Activated naive CD8-positive, alpha-beta T cell (primary cell): ENCODE measurements around the gene PREB.
"Not testable (repeated sequence)": the region's sequence is repeated elsewhere in the genome, so short reads cannot be mapped to it uniquely, and the experiment has no call there.

ENCODE experiments used
- H3K27ac Mint-ChIP-seq: one replicate; pipeline ENCODE4 v1.8.0; 2021; ENCODE audit warnings: mixed read lengths
- H3K27me3 Mint-ChIP-seq: one replicate; pipeline ENCODE4 v1.8.0; 2021; ENCODE audit warnings: mixed read lengths
- H3K36me3 Mint-ChIP-seq: one replicate; pipeline ENCODE4 v1.8.0; 2021; ENCODE audit warnings: mixed read lengths
- H3K4me1 Mint-ChIP-seq: one replicate; pipeline ENCODE4 v1.8.0; 2021; ENCODE audit warnings: low read depth, mixed read lengths
- H3K4me3 Mint-ChIP-seq: one replicate; pipeline ENCODE4 v1.8.0; 2021; ENCODE audit warnings: mild to moderate bottlenecking, mixed read lengths
- H3K9me3 Mint-ChIP-seq: one replicate; pipeline ENCODE4 v1.8.0; 2021; ENCODE audit warnings: low read depth, mixed read lengths

PREB gene

DNA sequence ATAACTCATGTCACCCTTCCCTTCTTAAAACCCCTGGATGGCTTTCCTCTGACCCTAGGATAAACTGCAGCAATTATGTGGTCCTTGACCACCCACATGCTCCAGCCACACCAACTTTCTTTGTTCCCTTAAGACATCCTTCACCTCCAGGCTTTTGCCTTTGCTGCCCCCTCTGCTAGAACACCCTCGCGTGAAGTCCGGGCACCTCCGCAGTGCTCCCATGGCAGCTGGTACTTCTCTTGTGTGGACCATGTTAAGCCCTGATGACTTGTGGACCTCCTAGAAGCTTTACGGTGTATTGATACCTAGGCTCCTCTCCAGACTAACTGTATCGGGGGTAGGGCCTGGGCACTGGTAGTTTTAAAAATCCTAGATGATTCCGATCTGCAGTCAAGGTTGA is 11.6 kb downstream of the PREB start:
- Mint-ChIP-seq H3K27ac (peak overlapping the region; percentile 54), H3K4me1 (peaks cover 18% of the 10 kb centered on the region), H3K4me3 (peak overlapping the region; percentile 86), H3K36me3 (peaks cover 4% of the 10 kb centered on the region), H3K9me3 (no peaks in the 10 kb centered on the region), H3K27me3 (peaks cover 10% of the 10 kb centered on the region)

DNA sequence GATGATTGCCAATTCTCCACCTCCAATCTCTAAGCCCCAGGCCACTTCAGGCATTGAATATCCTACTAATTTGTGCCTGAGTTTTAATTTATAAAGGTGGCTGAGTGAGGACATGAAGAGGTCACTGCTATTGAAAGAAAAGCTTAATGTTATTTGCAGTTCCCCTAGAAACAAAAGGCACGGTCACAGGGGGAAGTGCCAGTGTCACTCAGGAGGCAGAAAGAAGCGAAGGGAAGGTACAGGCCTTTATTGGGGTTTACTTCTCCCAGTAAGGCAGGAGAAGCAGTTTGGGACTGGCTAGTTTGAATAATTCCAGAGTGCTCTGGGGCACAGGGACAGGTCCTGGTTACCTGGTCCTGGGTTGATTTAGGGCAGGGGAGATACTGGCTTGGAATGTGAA is 12.5 kb downstream of the PREB start:
- peak overlapping the region; percentile 27 for H3K4me3 Mint-ChIP-seq
- peaks cover 13% of the 10 kb centered on the region for H3K27me3 Mint-ChIP-seq
- H3K4me1 Mint-ChIP-seq, result peaks cover 18% of the 10 kb centered on the region
- peaks cover 4% of the 10 kb centered on the region for H3K36me3 Mint-ChIP-seq
- H3K9me3 Mint-ChIP-seq, result no peaks in the 10 kb centered on the region
- H3K27ac Mint-ChIP-seq, result no peak overlapping the region

- Mint-ChIP-seq H3K4me1 (peaks cover 18% of the 10 kb centered on the region), H3K27me3 (peaks cover 13% of the 10 kb centered on the region), H3K4me3 (peak overlapping the region; percentile 88), H3K27ac (peak overlapping the region; percentile 88)
- H3K36me3 Mint-ChIP-seq, H3K9me3 Mint-ChIP-seq: not testable (repeated sequence)
Observed at GRCh38 chr2:27119330-27119670, 15.1 kb downstream of the PREB start.

DNA sequence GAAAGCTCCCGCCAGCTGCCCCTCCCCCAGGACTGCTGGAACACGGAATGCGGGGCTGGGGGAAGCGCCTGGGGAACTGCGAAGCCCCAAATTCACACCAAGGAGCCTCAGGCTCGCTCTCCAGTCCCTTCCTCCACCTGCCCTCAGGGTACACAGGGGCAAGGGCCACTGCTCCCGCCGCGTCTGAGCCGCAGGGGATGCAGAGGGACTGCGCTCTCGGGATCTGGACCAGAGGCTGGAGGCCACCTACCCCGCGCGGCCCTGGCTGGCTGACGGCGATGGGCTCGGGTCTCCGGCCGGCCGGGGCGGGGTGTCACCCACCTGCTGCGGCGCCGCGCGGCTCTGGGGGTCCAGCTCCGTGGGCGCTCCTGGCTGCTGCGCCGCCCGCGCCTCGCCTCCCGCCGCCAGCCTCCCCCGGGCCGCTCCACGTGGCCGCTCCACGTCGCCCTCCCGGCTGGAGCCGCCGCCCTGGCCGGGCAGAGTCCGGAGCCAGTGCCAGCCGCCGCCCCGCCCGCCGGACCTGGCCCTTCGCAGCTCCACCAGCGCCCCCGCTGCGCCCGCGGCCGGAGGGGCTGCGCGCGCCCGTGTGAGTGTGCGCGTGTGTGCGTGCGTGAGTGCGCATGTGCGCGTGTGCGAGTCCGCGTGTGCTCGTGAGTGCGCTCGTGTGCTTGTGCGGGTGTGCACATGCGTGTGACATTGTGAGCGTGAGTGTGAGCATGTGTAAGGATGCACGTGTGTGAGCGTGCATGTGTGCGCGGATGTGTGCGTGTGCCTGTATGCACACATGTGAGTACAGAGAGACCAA is 15.7 kb downstream of the PREB start, which contains the start of gene CGREF1:
Gene CGREF1, minus strand, starts transcription at position 604 of the 805 bp plus-strand sequence. CDS start 14,762 bp downstream, outside the sequence.
- peak within 1 kb of the TSS; percentile 88 for H3K27ac Mint-ChIP-seq
- peaks cover 14% of the 10 kb centered on the region for H3K4me1 Mint-ChIP-seq
- H3K27me3 Mint-ChIP-seq, result peaks cover 13% of the 10 kb centered on the region
- H3K36me3 Mint-ChIP-seq, result peaks cover 4% of the 10 kb centered on the region
- H3K4me3 Mint-ChIP-seq, result peak within 1 kb of the TSS; percentile 88
- no peaks in the 10 kb centered on the region for H3K9me3 Mint-ChIP-seq

- H3K36me3 Mint-ChIP-seq, result peaks cover 4% of the 10 kb centered on the region
- peaks cover 13% of the 10 kb centered on the region for H3K27me3 Mint-ChIP-seq
- H3K9me3 Mint-ChIP-seq, result no peaks in the 10 kb centered on the region
- peaks cover 11% of the 10 kb centered on the region for H3K4me1 Mint-ChIP-seq
- H3K4me3 Mint-ChIP-seq, result peak overlapping the region; percentile 70
- H3K27ac Mint-ChIP-seq, result no peak overlapping the region
Observed at GRCh38 chr2:27117995-27118524, 16.4 kb downstream of the PREB start.

- Mint-ChIP-seq H3K4me3 (no peak overlapping the region), H3K27ac (no peak overlapping the region), H3K36me3 (peaks cover 6% of the 10 kb centered on the region), H3K9me3 (no peaks in the 10 kb centered on the region), H3K27me3 (peaks cover 13% of the 10 kb centered on the region), H3K4me1 (peaks cover 7% of the 10 kb centered on the region)
Observed at GRCh38 chr2:27115519-27115918, 18.9 kb downstream of the PREB start.

DNA sequence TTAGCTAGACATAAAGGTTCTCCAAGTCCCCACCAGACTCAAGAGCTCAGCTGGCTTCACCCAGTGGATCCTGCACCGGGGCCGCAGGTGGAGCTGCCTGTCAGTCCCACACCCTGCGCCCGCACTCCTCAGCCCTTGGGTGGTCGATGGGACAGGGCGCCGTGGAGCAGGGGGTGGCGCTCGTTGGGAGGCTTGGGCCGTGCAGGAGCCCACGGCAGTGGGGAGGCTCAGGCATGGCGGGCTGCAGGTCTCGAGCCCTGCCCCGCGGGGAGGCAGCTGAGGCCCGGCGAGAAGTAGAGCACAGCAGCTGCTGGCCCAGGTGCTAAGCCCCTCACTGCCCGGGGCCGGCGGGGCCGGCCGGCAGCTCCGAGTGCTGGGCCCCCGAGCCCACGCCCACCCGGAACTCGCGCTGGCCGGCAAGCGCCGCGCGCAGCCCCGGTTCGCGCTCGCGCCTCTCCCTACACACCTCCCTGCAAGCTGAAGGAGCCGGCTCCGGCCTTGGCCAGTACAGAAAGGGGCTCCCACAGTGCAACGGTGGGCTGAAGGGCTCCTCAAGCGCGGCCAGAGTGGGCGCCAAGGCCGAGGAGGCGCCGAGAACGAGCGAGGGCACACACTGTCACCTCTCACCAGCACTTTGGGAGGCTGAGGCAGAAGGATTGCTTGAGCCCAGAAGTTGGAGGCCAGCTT is 22.9 kb downstream of the PREB start:
- not testable (repeated sequence) for H3K4me3 Mint-ChIP-seq, H3K4me1 Mint-ChIP-seq, H3K9me3 Mint-ChIP-seq, H3K27me3 Mint-ChIP-seq, H3K36me3 Mint-ChIP-seq, H3K27ac Mint-ChIP-seq

- peak overlapping the region; percentile 27 for H3K4me3 Mint-ChIP-seq
- not testable (repeated sequence) for H3K36me3 Mint-ChIP-seq, H3K27ac Mint-ChIP-seq, H3K27me3 Mint-ChIP-seq, H3K4me1 Mint-ChIP-seq, H3K9me3 Mint-ChIP-seq
Observed at GRCh38 chr2:27110603-27111352, 23.7 kb downstream of the PREB start.

- H3K9me3 Mint-ChIP-seq, result no peaks in the 10 kb centered on the region
Observed at GRCh38 chr2:27109083-27109482, 25.4 kb downstream of the PREB start.

DNA sequence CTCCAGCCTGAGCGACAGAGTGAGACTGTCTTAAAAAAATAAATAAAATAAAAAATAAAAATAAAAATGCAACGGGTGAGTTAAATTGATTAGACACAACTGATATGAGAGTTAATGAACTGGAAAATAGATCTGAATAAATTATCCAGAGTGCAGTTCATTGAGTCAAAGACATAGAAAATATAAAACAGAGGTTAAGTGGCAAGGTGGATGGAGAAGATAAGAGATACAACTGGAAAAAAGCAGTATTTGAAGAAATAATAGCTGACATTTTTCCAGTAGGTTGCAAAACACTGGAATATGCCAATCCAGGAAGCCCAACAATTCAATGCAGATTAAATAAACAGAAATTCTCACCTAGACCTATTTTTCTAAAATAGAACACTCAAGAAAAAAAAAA is 26.2 kb downstream of the PREB start:
- no peak overlapping the region for H3K27ac Mint-ChIP-seq
- H3K4me1 Mint-ChIP-seq, result no peaks in the 10 kb centered on the region
- no peak overlapping the region for H3K4me3 Mint-ChIP-seq
- H3K9me3 Mint-ChIP-seq, result no peaks in the 10 kb centered on the region
- peaks cover 3% of the 10 kb centered on the region for H3K27me3 Mint-ChIP-seq
- peaks cover 4% of the 10 kb centered on the region for H3K36me3 Mint-ChIP-seq

More at GRCh38 chr2:27109083-27109482, 25.4 kb downstream of the PREB start:
- no peak overlapping the region for H3K4me3 Mint-ChIP-seq
- no peak overlapping the region for H3K27ac Mint-ChIP-seq
- peaks cover 3% of the 10 kb centered on the region for H3K27me3 Mint-ChIP-seq
- peaks cover 4% of the 10 kb centered on the region for H3K36me3 Mint-ChIP-seq
- H3K4me1 Mint-ChIP-seq, result no peaks in the 10 kb centered on the region

- Mint-ChIP-seq H3K27ac (no peak overlapping the region), H3K27me3 (peaks cover 3% of the 10 kb centered on the region), H3K36me3 (peaks cover 4% of the 10 kb centered on the region), H3K9me3 (no peaks in the 10 kb centered on the region), H3K4me3 (no peak overlapping the region), H3K4me1 (no peaks in the 10 kb centered on the region)
Observed at GRCh38 chr2:27105981-27106380, 28.5 kb downstream of the PREB start.

GRCh38 chr2:27102329-27102728 is 32.1 kb downstream of the PREB start:
- no peaks in the 10 kb centered on the region for H3K4me1 Mint-ChIP-seq
- H3K9me3 Mint-ChIP-seq, result no peaks in the 10 kb centered on the region
- H3K27ac Mint-ChIP-seq, result no peak overlapping the region
- no peak overlapping the region for H3K4me3 Mint-ChIP-seq
- H3K36me3 Mint-ChIP-seq, result peaks cover 2% of the 10 kb centered on the region
- peaks cover 3% of the 10 kb centered on the region for H3K27me3 Mint-ChIP-seq

DNA sequence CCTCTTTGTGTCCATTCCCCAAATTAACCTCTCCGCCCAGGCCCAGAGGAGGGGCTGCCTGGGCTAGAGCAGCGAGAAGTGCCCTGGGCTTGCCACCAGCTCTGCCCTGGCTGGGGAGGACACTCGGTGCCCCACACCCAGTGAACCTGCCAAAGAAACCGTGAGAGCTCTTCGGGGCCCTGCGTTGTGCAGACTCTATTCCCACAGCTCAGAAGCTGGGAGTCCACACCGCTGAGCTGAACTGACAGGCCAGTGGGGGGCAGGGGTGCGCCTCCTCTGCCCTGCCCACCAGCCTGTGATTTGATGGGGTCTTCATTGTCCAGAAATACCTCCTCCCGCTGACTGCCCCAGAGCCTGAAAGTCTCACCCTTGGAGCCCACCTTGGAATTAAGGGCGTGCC is 34.4 kb downstream of the PREB start:
- H3K9me3 Mint-ChIP-seq, result no peaks in the 10 kb centered on the region
- H3K27ac Mint-ChIP-seq, result no peak overlapping the region
- no peaks in the 10 kb centered on the region for H3K27me3 Mint-ChIP-seq
- no peak overlapping the region for H3K4me3 Mint-ChIP-seq
- H3K36me3 Mint-ChIP-seq, result no peaks in the 10 kb centered on the region
- peaks cover 9% of the 10 kb centered on the region for H3K4me1 Mint-ChIP-seq

- no peaks in the 10 kb centered on the region for H3K27me3 Mint-ChIP-seq
- no peaks in the 10 kb centered on the region for H3K9me3 Mint-ChIP-seq
- no peak overlapping the region for H3K4me3 Mint-ChIP-seq
- H3K4me1 Mint-ChIP-seq, result peaks cover 9% of the 10 kb centered on the region
- H3K27ac Mint-ChIP-seq, result no peak overlapping the region
- no peaks in the 10 kb centered on the region for H3K36me3 Mint-ChIP-seq
Observed at GRCh38 chr2:27099334-27099955, 35.0 kb downstream of the PREB start.
